Spleen (tissue), 13 donors: Measurements from ENCODE around the gene CHST1. TPM values are rescaled to one million over a fixed set of nuclear protein-coding genes. Genes with fewer than 3 reads are reported as not detected.

Experiments used
- DNase-seq: peaks from one replicate; pipeline ENCODE4 v3.0.0-alpha.2; 2020
- H3K27ac ChIP-seq, 8 donors: fragments of 200-600 bp; sonication (generic) in 7 of 8; 1 replicate in 4 of 8; 2 replicates in 4 of 8; pipeline versions ENCODE4 v1.5.0 to v1.8.0; 2016 to 2021; ENCODE audit warnings: inconsistent platforms in 4 of 8, mild to moderate bottlenecking in 4 of 8, moderate library complexity in 1 of 8
- H3K27me3 ChIP-seq, 7 donors: fragments of 200-600 bp; sonication (generic) in 6 of 7; replicated peaks in 1 of 7; 1 replicate in 4 of 7; 2 replicates in 3 of 7; pipeline versions ENCODE4 v1.5.0 to v1.8.0; 2016 to 2021; ENCODE audit warnings: inconsistent platforms in 3 of 7, mild to moderate bottlenecking in 1 of 7
- H3K36me3 ChIP-seq, 6 donors: fragments of 200-600 bp; sonication (generic) in 5 of 6; 1 replicate in 4 of 6; 2 replicates in 2 of 6; pipeline versions ENCODE4 v1.5.0 to v1.8.0; 2016 to 2021; ENCODE audit warnings: inconsistent platforms in 2 of 6
- H3K4me1 ChIP-seq, 6 donors: fragments of 200-600 bp; sonication (generic) in 5 of 6; 1 replicate in 3 of 6; 2 replicates in 3 of 6; pipeline versions ENCODE4 v1.5.0 to v1.8.0; 2016 to 2021; ENCODE audit warnings: inconsistent platforms in 3 of 6
- H3K4me3 ChIP-seq, 8 donors: fragments of 200-600 bp; sonication (generic) in 7 of 8; 1 replicate in 4 of 8; 2 replicates in 4 of 8; pipeline versions ENCODE4 v1.5.0 to v1.8.0; 2016 to 2021; ENCODE audit warnings: inconsistent platforms in 4 of 8, mild to moderate bottlenecking in 4 of 8, moderate library complexity in 2 of 8
- H3K9me3 ChIP-seq, 8 donors: fragments of 200-600 bp; sonication (generic) in 7 of 8; 1 replicate in 4 of 8; 2 replicates in 4 of 8; pipeline versions ENCODE4 v1.5.0 to v1.8.0; 2016 to 2021; ENCODE audit warnings: inconsistent platforms in 4 of 8
- POLR2A ChIP-seq, 3 donors: fragments of 450-650 bp; IDR thresholded peaks; one replicate each; pipeline ENCODE4 v1.5.1; 2017; ENCODE audit warnings: antibody characterized with exemption in 3 of 3, mild to moderate bottlenecking in 1 of 3
- POLR2AphosphoS5 ChIP-seq, 3 donors: sonication (generic); formaldehyde crosslinking; IDR thresholded peaks; one replicate each; pipeline ENCODE4 v1.5.1; 2017; ENCODE audit warnings: antibody characterized with exemption in 3 of 3
- WGBS, 5 donors: extraction: QIAGEN DNeasy Blood & Tissue Kit in 3 of 5; methylation state at CpG; one replicate each; pipeline versions ENCODE4 v1.1.5 to v1.1.7; 2013 to 2018; 5-methylcytosine and 5-hydroxymethylcytosine counted together
- intact Hi-C: fragments of 100-400 bp; cut with DNase I; formaldehyde crosslinking; loops from one replicate; pipeline ENCODE4 v1.15.0; 2023; ENCODE audit warnings: low total_unique reads
- long read RNA-seq, 2 donors: transcript quantifications; one replicate each; lab custom pipeline, GENCODE V29; 2026
- polyA plus RNA-seq, 3 donors: library from polyadenylated mRNA; stranded (reverse); fragments of 200-250 nt; gene quantifications; one replicate each; pipeline ENCODE4 v1.2.1, GENCODE V29; 2013
- total RNA-seq, 7 donors: library from RNA; depleted of rRNA in 3 of 7; stranded (reverse); fragments of >200 nt in 3 of 7; fragmentation: NEBNext Ultra II Directional in 4 of 7; extraction: Animal tissue kit (Norgen Biotek cat#: 25700) in 4 of 7; gene quantifications; one replicate each; pipeline versions ENCODE4 v1.1.0 to v1.2.1, GENCODE V29; 2016 to 2021
- TF ChIP-seq, protein P1 (sequence below), 11 experiments: fragments of 200-600 bp in 7 of 11; fragments of 450-650 bp in 4 of 11; sonication (generic) in 4 of 11; IDR thresholded peaks in 8 of 11; conservative IDR thresholded peaks in 3 of 11; 1 replicate in 7 of 11; 2 replicates in 4 of 11; pipeline versions ENCODE4 v1.4.0 to v1.8.0; 2016 to 2021; ENCODE audit warnings: antibody characterized with exemption in 11 of 11, inconsistent platforms in 4 of 11, mild to moderate bottlenecking in 1 of 11
- donor health status: healthy with polysubstance abuse.
- donor health status: DM: no; HTN: no; CAD: no; lungs with moderate emphysema.
- donor health status: DM: no; HTN: no; CAD: no.
- donor health status: Bipolar disorder and iron deficiency.
- donor health status: healthy.
- donor health status: DM: no; HTN: no; CAD: no.
- donor health status: DM: yes; HTN: yes; CAD: no.

The CHST1 gene, protein sequence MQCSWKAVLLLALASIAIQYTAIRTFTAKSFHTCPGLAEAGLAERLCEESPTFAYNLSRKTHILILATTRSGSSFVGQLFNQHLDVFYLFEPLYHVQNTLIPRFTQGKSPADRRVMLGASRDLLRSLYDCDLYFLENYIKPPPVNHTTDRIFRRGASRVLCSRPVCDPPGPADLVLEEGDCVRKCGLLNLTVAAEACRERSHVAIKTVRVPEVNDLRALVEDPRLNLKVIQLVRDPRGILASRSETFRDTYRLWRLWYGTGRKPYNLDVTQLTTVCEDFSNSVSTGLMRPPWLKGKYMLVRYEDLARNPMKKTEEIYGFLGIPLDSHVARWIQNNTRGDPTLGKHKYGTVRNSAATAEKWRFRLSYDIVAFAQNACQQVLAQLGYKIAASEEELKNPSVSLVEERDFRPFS
- total RNA-seq (10 to 100 TPM in 3 of 7 donors, 1 to 10 TPM in 4; 4.3 to 18.9 (median 9.0) TPM), polyA plus RNA-seq (1 to 10 TPM; 1.1 to 4.9 (median 3.3) TPM)
- long read RNA-seq, donor 1, transcript CHST1-201 (4 exons, 2,718 nt), result major isoform, 8 of 8 reads
- long read RNA-seq, donor 1, partial matches to known transcripts, result 0 of 8 reads
- long read RNA-seq, donor 1, other reads (novel, unspliced or antisense), result 0 of 8 reads
- long read RNA-seq, donor 2, partial matches to known transcripts, result 6 of 8 reads
- long read RNA-seq, donor 2, other reads (novel, unspliced or antisense), result 0 of 8 reads

- peak in 1 of 3 donors; percentile 41 for TF ChIP-seq POLR2AphosphoS5 (IDR thresholded peaks at IDR 0.05)
- TF ChIP-seq POLR2A (IDR thresholded peaks at IDR 0.05), result no peak
- TF ChIP-seq, protein P1, sequence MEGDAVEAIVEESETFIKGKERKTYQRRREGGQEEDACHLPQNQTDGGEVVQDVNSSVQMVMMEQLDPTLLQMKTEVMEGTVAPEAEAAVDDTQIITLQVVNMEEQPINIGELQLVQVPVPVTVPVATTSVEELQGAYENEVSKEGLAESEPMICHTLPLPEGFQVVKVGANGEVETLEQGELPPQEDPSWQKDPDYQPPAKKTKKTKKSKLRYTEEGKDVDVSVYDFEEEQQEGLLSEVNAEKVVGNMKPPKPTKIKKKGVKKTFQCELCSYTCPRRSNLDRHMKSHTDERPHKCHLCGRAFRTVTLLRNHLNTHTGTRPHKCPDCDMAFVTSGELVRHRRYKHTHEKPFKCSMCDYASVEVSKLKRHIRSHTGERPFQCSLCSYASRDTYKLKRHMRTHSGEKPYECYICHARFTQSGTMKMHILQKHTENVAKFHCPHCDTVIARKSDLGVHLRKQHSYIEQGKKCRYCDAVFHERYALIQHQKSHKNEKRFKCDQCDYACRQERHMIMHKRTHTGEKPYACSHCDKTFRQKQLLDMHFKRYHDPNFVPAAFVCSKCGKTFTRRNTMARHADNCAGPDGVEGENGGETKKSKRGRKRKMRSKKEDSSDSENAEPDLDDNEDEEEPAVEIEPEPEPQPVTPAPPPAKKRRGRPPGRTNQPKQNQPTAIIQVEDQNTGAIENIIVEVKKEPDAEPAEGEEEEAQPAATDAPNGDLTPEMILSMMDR (IDR thresholded peaks at IDR 0.05 in 8 of 11, conservative IDR thresholded peaks at IDR 0.05 in 3 of 11), result no peak
- no peaks in the 10 kb centered on the region for H3K36me3 ChIP-seq
- no peaks in the 10 kb centered on the region for H3K9me3 ChIP-seq
- peaks cover 12 to 53% (median 30%) of the 10 kb centered on the region in 6 donors for H3K4me1 ChIP-seq
- peak; percentile 74 for DNase-seq
- intact Hi-C loops, result no loop called here
- 0 to 1% (median 1%) methylated on average over 33 to 96 of the region's 96 CpGs for WGBS, 5 donors
- peaks cover 0 to 100% (median 44%) of the 10 kb centered on the region in 7 donors for H3K27me3 ChIP-seq
- peak within 1 kb of the TSS; percentile 48 to 76 (median 53) for H3K4me3 ChIP-seq
- peak within 1 kb of the TSS in 6 of 8 donors; percentile 48 to 80 (median 62) for H3K27ac ChIP-seq
Observed at GRCh38 chr11:45665206-45665932, at the start of gene CHST1. Gene CHST1, minus strand, starts transcription at chr11:45665622. Its CDS starts 14,699 bp downstream, at chr11:45650923.

- Histone ChIP-seq H3K27me3 (peaks cover 0 to 76% (median 4%) of the 10 kb centered on the region in 7 donors), H3K4me3 (no peak overlapping the region), H3K4me1 (no peaks in the 10 kb centered on the region), H3K9me3 (no peaks in the 10 kb centered on the region), H3K36me3 (no peaks in the 10 kb centered on the region), H3K27ac (no peak overlapping the region)
- intact Hi-C loops, result no loop called here
- TF ChIP-seq POLR2AphosphoS5 (IDR thresholded peaks at IDR 0.05) (no peak), POLR2A (IDR thresholded peaks at IDR 0.05) (no peak)
- TF ChIP-seq, protein P1 (IDR thresholded peaks at IDR 0.05 in 8 of 11, conservative IDR thresholded peaks at IDR 0.05 in 3 of 11), result no peak
- DNase-seq, result no peak
- 83 to 95% (median 87%) methylated on average over 2 of the region's 2 CpGs for WGBS, 5 donors
Observed at GRCh38 chr11:45713573-45713972, 48.2 kb upstream of the CHST1 start.

- WGBS, 5 donors, result 69 to 91% (median 82%) methylated on average over 1 of the region's 1 CpG
- DNase-seq, result no peak
- Histone ChIP-seq H3K4me1 (no peaks in the 10 kb centered on the region), H3K27ac (no peak overlapping the region), H3K36me3 (no peaks in the 10 kb centered on the region), H3K27me3 (peaks cover 0 to 74% (median 4%) of the 10 kb centered on the region in 7 donors), H3K4me3 (no peak overlapping the region), H3K9me3 (no peaks in the 10 kb centered on the region)
- TF ChIP-seq POLR2AphosphoS5 (IDR thresholded peaks at IDR 0.05) (no peak), POLR2A (IDR thresholded peaks at IDR 0.05) (no peak)
- TF ChIP-seq, protein P1 (IDR thresholded peaks at IDR 0.05 in 8 of 11, conservative IDR thresholded peaks at IDR 0.05 in 3 of 11), result no peak
- intact Hi-C loops, result no loop called here
Observed at GRCh38 chr11:45710561-45710960, 45.1 kb upstream of the CHST1 start.
